ENCODE data around the gene TBC1D10A.

Gene TBC1D10A

GRCh38 chr22:30297991-30298701 is 28.6 kb downstream of the TBC1D10A start:
- no peak for DNase-seq

DNA sequence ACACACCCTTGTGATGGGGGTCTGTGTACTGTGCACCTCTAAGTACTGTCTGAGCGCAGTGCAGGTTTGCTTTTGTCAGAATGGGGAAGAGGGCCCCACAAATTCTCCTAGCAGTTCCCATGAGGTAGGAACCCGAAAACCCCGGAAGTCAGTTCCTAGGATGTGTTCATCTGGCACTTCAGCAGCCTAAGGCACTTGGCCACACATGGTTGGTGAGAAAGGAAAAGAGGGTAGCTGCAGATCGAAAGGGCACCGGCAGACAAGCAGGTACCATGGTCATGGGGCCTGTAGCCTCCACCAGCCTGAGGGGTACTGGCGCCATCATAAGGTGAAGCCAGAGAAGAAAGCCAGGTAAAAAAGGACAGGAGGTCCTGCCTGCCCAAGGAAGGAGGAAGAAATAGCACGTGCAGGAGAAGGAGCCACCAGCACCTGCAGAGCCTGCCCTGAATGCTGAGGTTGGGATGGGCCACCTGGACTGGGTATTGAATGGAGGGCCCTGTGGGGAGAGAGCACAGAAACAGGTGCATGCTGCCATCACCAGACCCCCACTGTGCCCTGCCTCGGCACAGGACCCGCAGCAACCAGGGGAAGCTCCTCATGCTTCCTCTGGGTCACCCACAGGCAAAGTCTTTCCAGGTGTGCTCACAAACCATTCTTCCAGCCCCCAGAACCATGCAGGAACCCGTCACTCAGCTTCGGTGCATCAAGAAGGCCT is 29.3 kb downstream of the TBC1D10A start:
- DNase-seq, result no peak

- DNase-seq, result no peak
These were observed 29.9 kb downstream of the TBC1D10A start for GRCh38 chr22:30296833-30297232.

DNA sequence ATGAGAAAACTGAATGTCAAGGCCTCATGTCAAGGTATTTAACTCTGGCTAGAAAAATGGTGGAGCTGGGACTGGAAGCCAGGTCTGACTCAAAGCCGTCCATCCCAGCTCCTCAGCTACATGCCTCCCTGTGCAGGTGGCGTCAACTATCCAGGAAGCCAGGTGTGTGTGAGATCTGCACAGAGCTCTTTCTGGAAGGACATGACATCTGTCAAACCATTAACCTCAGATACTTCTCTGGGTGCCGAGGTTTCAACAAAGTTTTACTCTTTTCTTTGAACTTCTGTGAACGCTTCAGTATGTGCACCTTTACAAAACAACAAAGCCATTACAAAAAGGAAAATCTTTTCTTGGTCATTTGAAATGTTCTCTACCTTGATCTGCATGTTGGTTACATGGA is 30.4 kb downstream of the TBC1D10A start:
- DNase-seq, result no peak

- no peak for DNase-seq
These were observed 31.2 kb downstream of the TBC1D10A start for GRCh38 chr22:30295576-30295975.

- DNase-seq, result no peak
These were observed 31.9 kb downstream of the TBC1D10A start for GRCh38 chr22:30294830-30295229.

DNA sequence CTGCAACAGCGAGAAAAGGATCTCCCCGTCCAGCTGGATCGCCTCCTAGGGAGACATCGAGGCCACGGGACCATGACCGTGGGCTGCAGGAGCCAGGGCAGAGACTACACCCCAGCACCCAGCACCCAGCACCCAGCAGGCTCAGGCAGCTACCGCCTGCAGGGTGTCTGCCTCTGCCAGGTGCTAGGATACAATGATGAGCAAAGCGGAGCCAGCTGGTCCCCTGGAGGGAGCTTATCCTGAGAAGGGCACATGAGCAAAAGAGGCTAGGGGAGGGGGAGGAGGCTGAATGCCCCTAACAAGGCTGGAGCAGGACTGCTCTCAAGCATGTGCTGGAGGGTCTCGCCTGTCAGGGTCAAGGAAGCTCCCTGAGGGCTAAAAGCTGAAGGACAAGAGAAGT is 32.7 kb downstream of the TBC1D10A start:
- no peak for DNase-seq

DNA sequence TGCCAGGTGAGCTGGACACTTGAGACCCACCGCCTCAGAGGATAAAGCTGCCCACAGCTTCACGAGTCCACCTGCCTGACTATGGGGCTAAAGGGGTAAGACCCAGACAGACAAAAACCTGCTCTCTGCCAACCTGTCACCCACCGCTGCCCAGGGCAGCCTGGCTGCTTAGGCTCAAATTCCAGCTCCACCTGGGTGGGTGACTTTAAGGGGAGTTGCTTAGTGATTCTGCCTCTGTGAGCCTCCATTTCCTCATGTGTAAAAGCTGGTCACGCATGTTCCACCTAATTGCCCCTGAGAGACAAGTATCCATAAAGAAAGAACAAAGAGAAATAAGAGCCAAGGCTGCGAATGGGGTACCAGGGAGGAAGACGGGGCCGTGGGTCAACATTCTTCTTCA is 33.7 kb downstream of the TBC1D10A start:
- no peak for DNase-seq

GRCh38 chr22:30292069-30292970 is 34.4 kb downstream of the TBC1D10A start:
- DNase-seq, result no peak

GRCh38 chr22:30291058-30291892 is 35.5 kb downstream of the TBC1D10A start:
- DNase-seq, result no peak

DNA sequence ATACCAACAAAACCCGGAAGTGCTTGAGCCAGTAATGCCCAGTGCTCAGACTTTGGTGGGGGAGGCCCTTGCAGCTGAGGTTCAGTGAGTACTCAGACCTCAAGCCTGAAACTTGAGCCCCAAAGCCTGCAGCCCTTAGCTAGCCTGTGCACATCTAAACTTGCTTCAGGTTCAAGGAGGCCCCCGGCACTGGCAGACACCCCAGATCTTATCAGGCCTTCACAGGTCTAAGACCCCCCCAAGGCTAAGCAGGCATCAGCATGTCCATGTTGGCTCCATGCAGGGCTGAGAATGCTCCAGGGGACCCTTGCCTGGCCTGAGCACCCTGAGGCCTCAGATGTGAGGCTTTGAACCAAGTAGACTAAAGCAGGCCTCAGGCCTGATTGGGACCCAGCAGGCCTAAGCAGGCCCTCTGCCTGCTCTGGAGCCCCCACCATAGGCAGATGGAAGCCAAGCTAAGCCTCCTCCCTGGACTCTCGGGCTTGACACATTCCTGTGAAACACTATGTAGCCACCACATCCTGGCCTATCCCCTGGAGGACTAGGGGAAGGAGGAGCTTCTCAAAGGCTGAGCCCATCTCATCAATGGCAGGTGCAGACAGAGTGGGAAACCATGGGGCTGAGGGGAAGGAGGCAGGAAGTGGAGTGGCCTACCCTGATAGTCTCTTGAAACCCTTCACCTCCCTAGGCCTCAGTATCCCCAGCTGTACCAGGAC is 36.2 kb downstream of the TBC1D10A start:
- DNase-seq, result no peak

GRCh38 chr22:30289980-30290313 is 36.8 kb downstream of the TBC1D10A start:
- DNase-seq, result no peak

DNA sequence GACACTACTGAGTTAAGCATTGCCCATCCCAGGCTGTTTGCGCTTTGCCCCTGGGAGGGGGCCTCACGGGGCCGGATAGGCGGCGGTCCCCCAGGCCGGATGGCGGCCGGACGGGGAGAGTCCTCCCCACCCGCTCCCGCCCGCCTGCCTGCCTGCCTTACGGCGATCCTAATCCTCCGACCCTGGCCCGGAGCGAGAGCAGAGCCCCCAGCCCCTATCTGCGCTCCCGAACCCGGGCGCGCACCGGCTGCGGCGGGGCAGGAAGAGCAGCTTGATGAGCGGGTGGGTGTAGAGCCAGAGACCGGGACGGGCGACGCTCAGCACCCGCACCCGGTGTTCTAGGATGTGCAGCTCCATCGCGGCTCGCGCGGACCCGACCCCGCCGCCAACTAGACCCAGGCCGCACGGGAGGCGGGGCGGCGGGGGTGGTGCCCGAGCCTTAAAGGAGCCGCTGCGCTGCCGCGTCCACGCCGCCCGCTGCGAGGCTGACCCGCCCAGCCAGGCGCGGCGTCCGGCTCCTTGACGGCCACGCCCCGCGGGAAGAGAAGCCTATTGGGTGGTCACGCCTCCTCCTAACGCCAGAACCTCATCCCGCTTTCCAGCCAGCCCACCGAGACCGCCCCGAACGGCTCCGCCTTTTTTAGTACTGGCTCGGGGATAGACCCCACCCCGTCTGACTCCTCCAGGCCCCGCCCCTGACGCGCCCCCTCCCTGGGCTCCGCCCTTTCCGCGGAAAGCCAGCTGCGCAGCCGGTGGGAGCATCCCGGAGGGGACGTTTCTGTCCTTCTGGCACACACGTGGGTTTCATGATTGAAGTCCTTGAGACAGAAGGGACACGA is 37.4 kb downstream of the TBC1D10A start, which contains the start of gene CASTOR1:
CASTOR1 (minus strand) TSS at position 365 of the 839 bp plus-strand sequence; CDS start at position 357, 8 bp downstream.
- peak; percentile 93 for DNase-seq

DNA sequence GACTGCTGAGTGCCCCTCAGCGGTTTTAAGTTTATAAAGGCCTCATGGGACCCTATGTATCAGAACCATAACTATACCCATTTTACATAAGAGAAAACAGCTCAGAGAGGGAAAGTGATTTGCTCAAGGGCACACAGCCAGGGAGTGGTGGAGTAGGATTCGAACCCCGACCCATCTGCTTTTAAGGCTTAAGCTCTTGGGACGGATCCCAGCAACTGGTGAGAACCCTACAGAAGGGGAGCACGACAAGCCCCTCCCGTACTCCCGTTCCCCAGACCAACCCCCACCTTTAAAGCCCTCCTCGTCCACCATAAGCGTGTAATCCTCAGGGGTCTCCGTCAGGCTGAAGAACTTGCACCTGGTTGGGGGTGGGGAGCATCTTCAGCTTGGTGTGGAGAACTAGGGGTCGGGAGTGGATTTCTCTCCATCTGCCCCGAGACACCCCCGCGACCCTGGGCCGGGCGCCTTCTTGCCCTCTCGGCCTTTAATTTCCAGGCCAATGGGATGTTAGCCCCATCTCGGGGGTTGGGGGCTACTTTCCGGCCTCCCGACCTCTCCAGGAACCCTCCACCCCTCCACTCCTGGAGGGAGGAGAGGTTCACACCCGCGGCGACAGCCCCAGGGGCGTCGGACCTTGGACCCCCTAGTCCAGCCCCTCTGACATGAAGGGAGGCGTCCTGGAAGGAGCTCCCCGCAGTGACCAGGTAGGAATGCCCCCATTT is 38.2 kb downstream of the TBC1D10A start:
- no peak for DNase-seq

GRCh38 chr22:30287648-30288418 is 38.9 kb downstream of the TBC1D10A start:
- DNase-seq, result peak; percentile 94

GRCh38 chr22:30286813-30287647 is 39.7 kb downstream of the TBC1D10A start:
- DNase-seq, result peak; percentile 93

- no peak for DNase-seq
These were observed 40.4 kb downstream of the TBC1D10A start for GRCh38 chr22:30286331-30286730.

DNA sequence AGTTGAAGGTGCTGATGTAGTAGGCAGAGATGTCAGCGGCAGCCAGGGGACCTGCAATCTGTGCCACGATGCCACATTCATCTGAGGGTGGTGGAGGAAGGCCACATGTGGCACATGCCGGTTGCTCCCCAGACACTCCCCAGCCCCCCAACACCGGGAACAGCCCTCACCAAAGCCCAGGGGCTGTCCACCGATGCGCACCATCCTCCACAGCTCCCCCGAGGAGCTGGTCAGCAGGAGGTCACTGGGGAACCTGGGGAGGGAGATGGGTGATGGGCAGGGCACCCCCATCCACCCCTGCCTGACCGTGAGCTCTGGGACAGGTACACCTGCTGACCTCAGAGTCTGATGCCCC is 40.9 kb downstream of the TBC1D10A start:
- no peak for DNase-seq
